AG08395 (cell line): ENCODE measurements around the gene EVC2.
"Not testable (repeated sequence)": the region's sequence is repeated elsewhere in the genome, so short reads cannot be mapped to it uniquely, and the experiment has no call there.

Source experiments
- DNase-seq: peaks from one replicate; pipeline ENCODE4 v3.0.0; 2012; ENCODE audit warnings: mixed read lengths, low spot score

The EVC2 gene

DNA sequence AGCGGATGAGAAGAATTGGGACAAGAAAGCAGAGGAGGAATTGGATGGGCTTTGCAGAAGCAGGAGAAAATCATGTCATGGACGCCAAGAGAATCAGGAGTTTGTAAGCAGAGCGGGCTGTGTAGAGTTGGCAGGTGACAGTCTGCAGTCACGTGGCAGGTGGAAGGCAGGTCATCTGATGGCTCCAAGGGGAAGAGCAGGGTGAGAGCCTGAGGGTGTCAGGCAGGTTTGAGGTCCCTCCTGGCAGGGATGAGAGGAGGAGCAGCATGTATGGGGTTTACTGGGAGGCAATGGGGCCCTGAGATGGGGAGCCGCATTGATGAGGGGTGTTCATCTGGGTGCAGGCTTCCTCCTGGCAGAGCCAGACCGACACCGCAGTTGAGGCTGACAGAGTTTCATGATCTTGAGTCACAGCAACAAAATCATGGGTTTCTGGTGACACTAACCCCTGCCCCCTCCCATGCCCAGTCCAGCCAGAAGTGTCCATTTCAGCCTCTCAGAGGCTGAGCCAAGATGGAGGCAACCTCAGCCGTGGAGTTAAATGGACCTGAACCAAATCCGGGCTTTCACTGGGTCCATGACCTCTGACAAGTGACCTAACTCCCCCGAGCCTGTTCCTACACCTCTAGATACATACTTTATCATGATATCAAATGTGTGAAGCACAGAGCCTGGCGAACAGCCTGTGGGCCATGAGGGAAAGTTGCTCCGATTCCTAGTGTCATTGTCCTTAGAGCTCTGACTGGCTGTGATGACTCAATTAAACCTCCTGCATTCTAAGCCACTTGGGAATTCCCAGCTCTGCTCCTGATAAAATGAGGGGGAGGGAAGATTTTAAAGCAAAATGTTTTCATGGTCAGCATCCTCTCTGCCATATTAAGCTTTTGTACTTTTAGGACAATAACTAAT is 38.7 kb upstream of the EVC2 start:
- DNase-seq: peak; percentile 53

DNA sequence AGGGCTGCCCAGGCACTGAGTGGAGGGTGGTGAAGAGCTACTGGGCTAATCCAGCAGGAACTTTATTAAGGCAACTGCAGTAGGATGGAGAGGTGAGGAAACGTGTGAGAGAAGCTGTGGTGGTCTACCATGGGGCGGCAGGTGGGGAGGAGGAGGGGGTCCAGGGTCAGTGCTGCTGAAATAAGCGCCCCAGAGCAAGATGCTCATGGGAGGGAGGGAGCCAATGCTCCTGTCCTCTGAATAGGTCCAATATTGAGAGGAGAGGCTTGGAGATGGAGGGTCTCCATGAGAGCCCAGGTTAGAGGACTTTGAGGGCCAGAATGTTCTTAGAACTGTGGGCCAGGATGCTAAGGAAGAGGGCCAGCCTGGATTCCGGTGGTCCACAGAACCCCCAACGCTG is 37.9 kb upstream of the EVC2 start:
- no peak for DNase-seq

DNA sequence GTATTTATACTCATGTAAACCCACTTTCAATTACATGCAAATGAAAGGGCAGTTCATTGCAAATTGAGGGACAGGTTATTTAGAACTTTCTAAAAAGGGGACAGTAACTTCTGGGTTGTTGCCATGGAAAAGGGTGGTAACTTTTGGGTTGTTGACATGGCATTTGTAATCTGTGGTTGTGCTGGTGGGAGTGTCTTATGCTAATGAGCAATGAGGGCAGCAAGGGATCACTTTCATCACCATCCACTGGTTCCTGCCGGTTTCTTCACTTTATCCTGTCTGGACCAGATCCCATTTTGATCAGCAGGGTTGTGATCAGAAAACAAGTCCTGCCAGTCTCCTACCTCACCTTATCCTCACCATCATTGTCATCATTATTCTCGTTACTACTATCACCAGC is 34.6 kb upstream of the EVC2 start:
- DNase-seq: no peak

DNA sequence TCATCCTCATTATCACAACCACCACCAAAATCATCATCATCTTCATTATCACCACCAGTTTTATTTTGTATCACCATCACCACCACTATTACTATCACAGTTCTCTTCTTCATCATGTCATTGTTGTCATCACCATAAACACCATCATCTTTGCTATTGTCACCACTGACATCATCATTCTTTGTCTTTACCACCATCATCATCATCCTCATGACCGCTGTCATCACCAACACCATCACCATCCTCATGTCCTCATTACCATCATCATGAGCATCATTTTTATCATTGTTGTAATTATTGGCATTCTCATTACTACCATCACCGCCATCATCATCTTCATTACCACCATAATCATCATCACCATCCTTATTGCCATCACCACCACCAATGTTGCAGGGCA is 34.0 kb upstream of the EVC2 start:
- DNase-seq: no peak

DNA sequence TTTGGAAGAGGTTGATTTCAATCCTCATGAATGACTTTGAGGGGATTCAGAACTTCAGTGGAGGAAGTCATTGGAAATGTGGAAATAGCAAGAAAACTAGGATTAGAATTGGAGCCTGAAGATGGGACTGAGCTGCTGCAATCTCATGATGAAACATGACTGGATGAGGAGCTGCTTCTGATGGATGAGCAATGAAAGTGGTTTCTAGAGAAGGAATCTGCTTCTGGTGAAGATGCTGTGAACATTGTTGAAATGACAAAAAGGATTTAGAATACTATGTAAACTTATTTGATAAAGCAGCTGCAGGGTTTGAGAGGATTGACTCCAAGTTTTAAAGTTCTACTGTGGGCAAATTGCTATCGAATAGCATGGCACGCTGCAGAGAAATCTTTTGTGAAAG is 29.7 kb upstream of the EVC2 start:
- no peak for DNase-seq

DNA sequence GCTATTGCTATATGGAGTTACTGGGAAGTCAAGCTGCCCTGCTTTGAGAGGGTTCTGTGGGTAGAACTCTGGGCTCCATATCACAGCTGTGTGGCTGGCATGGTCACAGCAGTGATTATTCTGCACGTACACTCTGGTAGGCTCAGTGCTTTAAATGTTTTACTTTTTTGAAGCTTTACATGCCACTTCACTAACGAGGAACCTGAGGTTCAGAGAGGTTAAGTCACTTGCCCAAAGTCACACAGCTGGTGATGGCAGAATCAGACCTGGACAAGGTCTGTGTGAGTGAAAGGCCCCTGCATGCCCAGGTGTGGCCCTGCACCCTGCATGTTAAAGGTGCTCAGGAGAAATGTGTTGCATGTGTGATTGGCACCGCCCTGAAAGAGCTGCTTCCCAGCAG is 27.1 kb upstream of the EVC2 start:
- DNase-seq: no peak

DNA sequence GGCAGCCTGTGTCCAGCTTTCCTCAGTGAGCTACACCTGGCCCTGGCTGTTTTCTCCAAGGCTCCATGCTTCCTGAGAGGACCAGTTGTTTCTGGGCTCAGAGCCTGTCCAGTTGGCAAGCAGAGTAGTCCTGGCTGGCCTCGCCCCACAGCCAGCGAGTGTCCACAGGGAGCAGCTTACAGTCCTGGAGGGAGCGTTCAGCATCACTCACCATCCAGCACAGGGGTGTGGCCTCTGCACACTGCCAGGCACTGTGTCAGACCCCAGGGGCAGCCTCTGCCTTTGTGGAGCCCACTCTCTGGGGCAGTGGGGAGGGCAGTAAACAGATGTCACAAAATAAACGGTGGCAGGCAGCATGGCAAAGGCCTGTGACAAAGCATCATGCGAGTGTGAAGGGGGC is 26.5 kb upstream of the EVC2 start:
- DNase-seq: no peak

DNA sequence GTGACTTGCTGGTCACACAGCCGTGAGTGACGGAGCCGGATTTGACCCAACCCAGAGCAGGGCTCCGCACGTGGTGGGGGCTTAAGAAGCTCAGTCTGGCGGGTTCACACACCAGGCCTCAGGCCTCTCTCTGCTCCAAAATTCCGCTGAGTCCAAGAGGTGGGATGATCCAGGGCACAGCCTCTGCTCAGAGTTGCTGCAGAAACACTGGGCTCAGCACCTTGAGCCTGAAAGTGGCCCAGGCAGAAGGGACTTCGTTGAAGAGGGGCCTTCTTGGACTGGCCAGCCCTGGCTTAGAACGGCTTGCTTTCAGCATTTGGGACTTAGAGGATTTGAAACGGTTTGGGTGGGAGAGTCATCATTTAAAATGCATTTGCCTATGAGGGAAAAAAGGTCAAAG is 23.8 kb upstream of the EVC2 start:
- no peak for DNase-seq

DNA sequence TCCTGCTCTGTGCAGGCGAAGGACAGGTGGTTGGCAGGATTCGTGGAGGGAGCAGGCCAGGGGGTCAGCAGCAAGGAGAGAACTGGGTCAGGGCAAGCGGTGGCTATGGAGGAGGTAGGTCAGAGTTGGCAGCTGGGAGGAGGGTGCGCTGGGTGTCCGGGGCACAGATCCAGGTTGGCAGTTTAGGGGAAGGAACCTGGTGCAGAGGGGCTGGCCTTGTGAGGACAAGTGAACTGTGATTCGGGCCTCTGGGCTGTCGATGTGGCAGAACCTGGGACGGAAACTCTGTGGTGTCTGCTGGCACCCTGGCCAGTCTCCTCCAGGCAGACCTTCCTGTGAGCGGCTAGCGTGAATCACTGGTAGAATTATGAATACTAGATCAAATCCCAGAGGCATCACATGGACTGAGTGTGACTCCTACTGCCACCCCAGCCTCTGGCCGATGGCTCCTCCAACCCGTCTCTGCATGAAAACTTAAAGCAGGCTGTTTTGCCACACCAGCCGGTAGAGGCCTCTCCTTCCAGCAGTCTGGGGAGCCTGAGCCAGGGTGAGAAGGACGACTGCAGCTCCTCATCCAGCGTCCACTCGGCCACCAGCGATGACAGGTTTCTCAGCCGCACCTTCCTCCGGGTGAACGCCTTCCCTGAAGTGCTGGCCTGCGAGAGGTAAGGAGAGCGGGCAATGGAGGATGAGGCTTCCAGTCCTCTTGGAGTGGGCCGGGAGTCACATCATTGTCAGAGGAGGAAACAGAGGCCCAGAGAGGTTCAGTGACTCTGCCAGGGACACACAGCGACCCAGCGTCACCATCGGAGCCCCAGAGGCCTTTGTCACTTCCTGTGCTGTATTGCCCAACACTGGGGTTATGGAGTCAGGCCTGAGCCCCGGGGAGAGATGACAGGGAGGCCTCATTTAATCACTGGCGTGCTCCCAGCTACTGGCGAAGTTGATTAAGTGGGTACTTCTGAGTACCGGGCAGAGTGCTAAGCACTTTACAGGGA is 22.9 kb upstream of the EVC2 start:
- DNase-seq: no peak

DNA sequence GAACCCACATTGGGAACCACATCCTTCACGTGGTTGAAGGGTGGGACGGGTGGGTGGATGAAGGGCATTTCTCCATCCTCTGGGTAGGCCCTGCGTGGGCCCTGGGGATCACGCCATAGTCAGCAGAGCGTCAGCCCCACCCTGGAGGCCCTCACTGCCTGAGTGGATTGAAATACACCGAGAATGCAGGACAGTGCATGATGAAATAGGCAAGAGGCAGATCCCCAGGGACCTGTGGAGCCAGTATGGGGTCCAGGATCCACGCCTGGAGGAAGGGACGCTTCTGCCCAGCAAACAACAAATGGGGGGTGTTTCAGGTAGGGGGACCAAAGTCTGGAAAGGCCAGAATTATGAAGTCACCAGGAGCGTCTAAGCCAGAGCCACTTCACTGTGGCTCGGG is 22.1 kb upstream of the EVC2 start:
- DNase-seq: no peak

DNA sequence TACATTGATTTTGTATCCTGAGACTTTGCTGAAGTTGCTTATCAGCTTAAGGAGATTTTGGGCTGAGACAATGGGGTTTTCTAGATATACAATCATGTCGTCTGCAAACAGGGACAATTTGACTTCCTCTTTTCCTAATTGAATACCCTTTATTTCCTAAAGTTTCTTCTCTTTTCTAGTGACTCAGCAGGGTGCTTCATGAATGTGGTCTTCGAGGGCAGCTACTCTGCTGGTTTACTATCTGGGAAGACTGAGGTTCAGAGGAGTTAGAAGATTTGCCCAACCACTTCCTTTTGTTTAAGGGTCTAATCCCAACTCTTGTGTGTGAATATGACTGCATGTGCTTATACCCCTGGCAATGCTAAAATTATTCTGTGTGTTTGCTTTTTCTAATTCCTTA is 20.1 kb upstream of the EVC2 start:
- not testable (repeated sequence) for DNase-seq

DNA sequence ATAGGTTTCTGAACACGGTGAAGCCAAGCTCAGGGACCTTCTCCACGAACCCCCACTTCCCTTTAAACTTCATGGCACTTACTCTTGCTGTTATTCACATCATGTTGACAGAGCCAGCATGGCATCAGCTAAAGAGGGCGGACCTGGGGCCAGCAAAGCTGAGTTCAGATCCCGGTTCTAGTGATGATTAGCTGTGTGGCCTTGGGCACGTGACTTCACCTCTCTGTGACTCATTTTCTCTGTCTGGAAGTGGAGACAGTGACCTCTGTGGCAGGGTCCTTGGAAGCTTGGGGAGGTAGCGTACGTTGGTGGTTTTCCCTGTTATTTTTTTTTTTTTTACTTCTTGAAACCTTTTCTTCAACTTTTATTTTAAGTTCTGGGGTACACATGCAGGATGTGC is 16.0 kb upstream of the EVC2 start:
- DNase-seq: peak; percentile 18

DNA sequence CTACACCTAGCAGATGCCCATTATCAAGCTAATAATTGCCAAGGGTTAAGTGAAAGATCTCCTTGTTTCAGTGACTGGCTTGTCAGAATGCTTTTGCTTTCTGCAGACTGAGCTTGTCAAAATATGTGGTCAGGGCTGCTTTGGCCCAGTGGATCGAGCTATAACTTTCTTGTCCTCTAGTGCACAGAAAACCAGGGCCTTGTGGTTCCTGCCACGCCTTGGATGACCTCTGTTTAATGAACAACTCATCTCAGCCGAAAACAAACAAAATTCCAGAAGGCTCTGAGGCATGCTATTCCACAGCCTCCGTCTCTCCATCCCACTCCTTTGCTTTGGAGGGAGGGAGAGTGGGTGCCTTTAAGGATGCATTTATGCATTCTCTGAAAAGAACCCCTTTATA is 14.0 kb upstream of the EVC2 start:
- DNase-seq: peak; percentile 77

DNA sequence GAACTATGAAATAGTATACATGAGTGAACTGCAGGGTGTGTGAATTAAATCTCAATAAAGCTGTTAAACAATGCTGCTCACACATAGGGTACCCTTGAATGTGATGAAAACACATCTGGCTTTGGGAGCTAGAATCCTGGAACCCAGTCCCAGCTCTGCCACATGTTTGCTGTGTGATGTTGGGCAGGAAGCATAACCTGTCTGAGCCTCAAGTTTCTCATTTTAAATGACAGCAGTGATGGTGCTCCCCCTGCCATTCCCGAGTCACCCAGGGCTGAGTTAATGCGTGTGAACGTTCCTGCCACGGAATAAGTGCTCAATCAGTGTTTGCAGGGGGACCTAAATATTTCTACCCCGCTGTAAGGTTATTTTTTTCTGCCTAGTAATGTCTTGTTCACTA is 13.6 kb upstream of the EVC2 start:
- no peak for DNase-seq

DNA sequence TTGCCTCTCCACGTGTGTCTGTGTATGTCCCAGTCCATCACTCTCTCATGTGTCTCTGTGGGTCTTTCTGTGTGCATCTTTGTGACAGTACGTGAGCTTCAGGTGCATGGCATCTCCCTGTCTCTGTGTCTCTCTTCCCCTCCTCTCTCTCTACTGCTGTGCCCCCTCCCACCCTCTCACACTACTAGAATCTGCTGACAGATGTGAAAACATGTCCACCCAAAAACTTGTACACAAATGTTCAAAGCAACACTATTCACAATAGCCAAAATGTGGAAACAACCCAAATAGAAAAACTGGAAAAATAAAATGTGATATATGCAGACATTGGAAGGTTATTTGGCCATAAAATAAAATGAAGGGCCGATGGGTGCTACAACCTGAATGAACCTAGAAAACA is 12.6 kb upstream of the EVC2 start:
- DNase-seq: no peak

DNA sequence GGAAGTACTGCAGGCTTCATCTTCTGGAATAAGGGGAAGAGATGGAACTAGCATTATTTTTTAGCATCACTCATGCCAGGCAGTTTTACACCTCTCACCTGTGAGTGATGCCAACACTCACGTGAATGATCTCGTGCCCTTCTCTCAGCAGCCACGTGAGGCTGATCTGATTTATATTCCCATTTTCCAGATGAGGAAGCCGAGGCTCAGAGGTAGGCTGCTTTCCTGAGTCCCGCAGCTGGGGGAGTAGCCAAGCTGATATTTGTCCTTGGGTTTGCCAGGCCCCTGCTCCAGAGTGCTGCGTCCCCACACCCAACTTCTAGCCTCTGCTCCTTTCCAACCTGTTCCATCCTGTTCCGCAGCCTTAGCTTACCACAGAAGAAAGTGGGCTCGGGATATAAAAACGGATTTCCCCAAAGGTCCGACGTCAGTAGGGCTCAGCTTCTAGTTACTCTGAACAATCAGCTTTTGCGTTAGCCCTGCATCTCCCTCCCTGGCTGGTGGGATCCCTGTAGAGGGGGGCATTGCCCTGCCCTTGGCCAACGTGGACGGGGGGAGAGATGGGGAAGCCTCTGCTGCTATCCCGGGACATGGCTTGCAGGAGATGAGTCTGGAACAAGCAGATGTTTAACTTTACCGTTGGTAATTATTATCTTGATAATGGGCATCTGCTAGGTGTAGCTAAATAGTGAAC is 11.9 kb upstream of the EVC2 start:
- no peak for DNase-seq

DNA sequence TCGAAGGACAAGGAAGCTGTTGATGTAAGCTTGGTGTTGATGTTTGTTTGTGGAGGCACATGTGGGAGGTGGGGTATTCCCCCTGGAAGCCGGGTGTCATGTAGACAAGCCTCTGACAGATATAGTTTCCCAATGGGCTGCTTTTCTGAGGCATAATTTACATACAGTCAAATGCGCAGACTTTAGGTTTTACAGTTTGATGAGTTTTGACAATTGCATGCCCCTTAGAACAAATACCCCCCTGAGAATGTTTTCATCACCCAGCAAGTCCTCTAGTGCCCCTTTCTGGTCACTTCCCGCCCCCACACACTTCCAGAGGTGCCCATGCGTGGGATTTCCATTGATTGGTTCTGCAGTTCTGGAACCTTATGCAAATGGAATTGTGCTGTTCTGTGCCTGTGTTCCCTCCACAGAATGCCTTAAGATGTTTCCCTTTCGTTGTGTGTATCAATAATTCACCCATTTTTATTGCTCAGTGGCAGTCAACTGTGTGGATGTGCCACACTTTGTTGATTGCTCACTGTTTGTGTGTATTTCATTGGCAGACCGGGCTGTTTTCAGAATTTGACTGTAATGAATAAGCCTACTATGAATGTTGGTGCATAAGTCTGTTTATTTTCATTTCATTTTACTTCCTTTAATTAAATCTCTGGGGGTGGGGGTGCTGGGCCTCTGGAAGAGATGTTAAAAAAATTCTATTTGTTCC is 11.1 kb upstream of the EVC2 start:
- no peak for DNase-seq

DNA sequence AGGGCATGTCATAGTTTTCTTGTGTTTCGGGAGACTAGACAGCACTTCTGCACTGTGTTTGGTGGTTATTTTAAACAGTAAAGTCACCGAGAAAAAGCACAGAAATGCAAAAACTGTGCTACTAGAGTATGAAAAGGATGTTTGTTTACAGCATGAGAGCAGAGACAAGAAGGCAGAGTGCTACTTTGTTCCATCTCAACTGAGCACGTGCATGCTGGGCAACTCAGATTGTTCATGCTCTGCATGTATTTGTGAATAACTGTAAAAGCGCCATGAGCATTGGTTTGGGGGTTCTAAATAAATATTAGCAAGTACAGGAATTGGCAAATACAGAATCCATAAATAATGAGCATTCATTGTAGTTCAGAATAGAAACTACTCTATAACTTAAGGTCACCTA is 10.1 kb upstream of the EVC2 start:
- DNase-seq: no peak

DNA sequence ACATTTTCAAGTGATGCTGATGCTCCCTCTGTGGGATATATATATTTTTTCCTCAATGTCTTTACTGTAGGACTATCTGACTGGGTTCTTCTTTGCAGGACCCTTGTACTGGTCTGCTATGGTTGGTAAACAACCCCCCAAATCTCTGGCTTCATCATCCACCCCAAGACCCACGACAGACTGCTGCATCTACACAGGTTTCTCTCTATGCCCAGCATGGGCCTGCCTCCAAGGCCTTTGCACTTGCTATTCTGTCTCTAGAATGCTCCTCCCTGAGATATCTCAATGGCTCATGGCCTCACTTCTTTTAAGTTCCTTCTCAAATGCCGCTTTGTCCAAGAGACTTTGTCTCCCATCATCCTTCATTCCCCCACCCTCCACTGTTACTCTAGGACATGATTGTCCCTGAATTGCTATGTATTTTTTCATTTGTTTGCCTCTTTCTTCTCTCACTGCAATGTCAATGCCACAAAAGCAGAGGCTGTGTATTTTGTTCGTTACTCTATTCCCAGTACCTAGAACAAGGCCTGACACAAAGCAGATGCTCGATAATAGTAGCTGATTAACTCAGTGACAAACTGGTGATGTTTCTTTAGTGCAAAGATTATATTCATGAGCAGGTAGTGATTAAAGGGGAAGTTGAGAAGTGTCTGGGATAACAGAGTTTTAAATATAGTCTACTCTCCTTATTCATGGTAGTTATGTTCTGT is 9.2 kb upstream of the EVC2 start:
- DNase-seq: no peak

DNA sequence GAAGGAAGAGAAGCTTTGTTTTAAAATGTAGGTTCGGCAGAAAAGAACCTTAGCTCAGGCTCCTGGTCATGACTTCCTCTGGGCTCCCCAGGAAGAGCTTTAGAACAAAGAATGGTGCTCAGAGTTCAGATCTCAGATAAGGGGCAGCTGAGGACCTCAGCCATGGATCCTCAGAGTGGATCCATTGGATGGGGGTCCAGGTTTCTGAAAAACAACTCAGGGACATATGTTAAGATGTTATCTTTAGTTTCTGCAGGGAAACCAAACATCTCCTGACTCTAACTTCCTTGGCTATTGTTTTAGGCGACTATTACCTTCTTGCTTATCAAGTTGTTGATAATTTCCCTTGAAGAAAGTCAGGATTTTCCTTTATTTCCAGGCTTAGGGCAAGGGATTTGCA is 8.0 kb upstream of the EVC2 start:
- DNase-seq: no peak

DNA sequence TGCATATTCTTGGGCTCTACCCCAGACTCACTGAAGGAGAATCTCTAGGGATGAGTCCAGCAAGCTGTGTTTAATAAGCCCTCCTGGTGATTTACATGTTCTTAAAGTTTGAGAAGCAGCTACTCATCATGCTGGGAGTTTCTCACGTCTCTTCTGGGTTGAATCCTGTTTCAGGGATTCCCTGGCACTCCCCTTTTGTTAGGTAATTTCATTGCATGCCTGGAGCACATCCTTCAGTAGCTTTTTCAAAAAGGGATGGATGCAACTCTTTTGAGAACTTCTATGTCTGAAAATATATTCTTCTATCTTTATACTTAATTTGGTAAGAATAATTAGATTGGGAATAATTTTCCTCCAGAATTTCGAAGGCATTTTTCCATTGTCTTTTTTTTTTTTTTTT is 7.0 kb upstream of the EVC2 start:
- no peak for DNase-seq
